HepG2 (cell line): ENCODE measurements around the gene UPB1. TPM values are rescaled to one million over a fixed set of nuclear protein-coding genes. Genes with fewer than 3 reads are reported as not detected.

ENCODE experiments used
- AGO2 ChIP-seq: fragments of 200-400 bp; formaldehyde crosslinking; optimal IDR thresholded peaks from 2 replicates; pipeline ENCODE3; 2017; ENCODE audit warnings: mild to moderate bottlenecking, low read depth, low read length, moderate library complexity
- ARID3A ChIP-seq: IDR thresholded peaks from 2 replicates; pipeline ENCODE4 v1.6.1; 2012; ENCODE audit warnings: low read depth, low read length, improper control_type of control experiment
- CREB1 ChIP-seq, 2 experiments: fragments of 450-650 bp in 1 of 2; IDR thresholded peaks; 2 replicates each; pipeline ENCODE4 v1.6.1; 2016 to 2017; ENCODE audit warnings: control low read depth in 1 of 2, mild to moderate bottlenecking in 1 of 2, missing compliant biosample characterization in 1 of 2, missing genetic modification characterization in 1 of 2
- EHMT2 ChIP-seq: fragments of 200-600 bp; sonication (generic); IDR thresholded peaks from 2 replicates; pipeline ENCODE4 v1.7.0; 2017; ENCODE audit warnings: antibody characterized with exemption, low read depth, low read length, borderline replicate concordance
- FOXO1 ChIP-seq: sonication (generic); formaldehyde crosslinking; IDR thresholded peaks from 2 replicates; pipeline ENCODE4 v1.4.0; 2020; ENCODE audit warnings: missing genetic modification reagents
- MBNL3 ChIP-seq: fragments of 250-450 bp; sonication (Bioruptor Pico); conservative IDR thresholded peaks from 2 replicates; pipeline ENCODE4 v1.8.0; 2022; ENCODE audit warnings: mild to moderate bottlenecking, inconsistent platforms
- NCOR1 ChIP-seq: fragments of 200-600 bp; sonication (generic); IDR thresholded peaks from 2 replicates; pipeline ENCODE4 v1.7.0; 2017; ENCODE audit warnings: antibody characterized with exemption, low read length, borderline replicate concordance
- NFE2 ChIP-seq: sonication (generic); formaldehyde crosslinking; IDR thresholded peaks from 2 replicates; pipeline ENCODE4 v1.4.0; 2020; ENCODE audit warnings: missing genetic modification reagents
- SP1 ChIP-seq, 2 experiments: fragments of 450-650 bp in 1 of 2; sonication (generic) in 1 of 2; formaldehyde crosslinking in 1 of 2; IDR thresholded peaks; 2 replicates each; pipeline versions ENCODE4 v1.4.0 to v1.6.1; 2016 to 2020; ENCODE audit warnings: missing genetic modification reagents in 1 of 2
- TIGD3 ChIP-seq: sonication (generic); formaldehyde crosslinking; IDR thresholded peaks from 2 replicates; pipeline ENCODE4 v1.5.1; 2020; ENCODE audit warnings: mild to moderate bottlenecking, missing genetic modification reagents, borderline replicate concordance
- ZIK1 ChIP-seq: sonication (generic); formaldehyde crosslinking; IDR thresholded peaks from 2 replicates; pipeline ENCODE4 v1.5.0; 2020; ENCODE audit warnings: mild to moderate bottlenecking, low read depth, missing genetic modification reagents, borderline replicate concordance
- ZNF546 ChIP-seq: sonication (generic); formaldehyde crosslinking; conservative IDR thresholded peaks from 2 replicates; pipeline ENCODE4 v1.8.1; 2023; ENCODE audit warnings: mild to moderate bottlenecking, missing genetic modification reagents
- ZNF577 ChIP-seq: sonication (generic); formaldehyde crosslinking; IDR thresholded peaks from 2 replicates; pipeline ENCODE4 v1.4.0; 2020; ENCODE audit warnings: mild to moderate bottlenecking, low read depth, missing genetic modification reagents, borderline replicate concordance
- ZNF615 ChIP-seq: sonication (generic); formaldehyde crosslinking; IDR thresholded peaks from 2 replicates; pipeline ENCODE4 v1.5.0; 2020; ENCODE audit warnings: mild to moderate bottlenecking, missing genetic modification reagents, borderline replicate concordance
- ZNF883 ChIP-seq: sonication (generic); formaldehyde crosslinking; IDR thresholded peaks from 2 replicates; pipeline ENCODE4 v1.5.1; 2020; ENCODE audit warnings: mild to moderate bottlenecking, missing genetic modification reagents; ENCODE audit errors: not compliant biosample characterization
- polyA plus RNA-seq, 8 experiments: library from polyadenylated mRNA; depleted of rRNA in 3 of 8; stranded (reverse) in 7 of 8; unstranded in 1 of 8; fragments of >200 nt; fragmentation: Illumina TruSeq in 4 of 8; extraction: Trizol in 4 of 8; gene quantifications; 2 replicates each; pipeline versions ENCODE4 v1.2.1 to v1.2.3, GENCODE V29; 2011 to 2016; ENCODE audit warnings: low read depth in 4 of 8, missing spikeins in 1 of 8, mixed read lengths in 1 of 8; ENCODE audit not compliant: insufficient read depth in 1 of 8
- total RNA-seq, 5 experiments: library from RNA; depleted of rRNA; stranded (reverse); fragments of >200 nt; fragmentation: Illumina TruSeq; extraction: Trizol; gene quantifications; 2 replicates each; pipeline ENCODE4 v1.2.3, GENCODE V29; 2016; ENCODE audit warnings: low read depth in 1 of 5
- TF ChIP-seq, protein P1 (sequence below): sonication (generic); formaldehyde crosslinking; IDR thresholded peaks from 2 replicates; pipeline ENCODE4 v1.4.0; 2020; ENCODE audit warnings: mild to moderate bottlenecking, missing genetic modification reagents

UPB1 gene
- total and polyA plus RNA-seq, 2 of the 13 experiments (the other 11 are each of a cell fraction or from before 2014, with no cell fraction given), result 0.38 to 1.2 TPM

DNA sequence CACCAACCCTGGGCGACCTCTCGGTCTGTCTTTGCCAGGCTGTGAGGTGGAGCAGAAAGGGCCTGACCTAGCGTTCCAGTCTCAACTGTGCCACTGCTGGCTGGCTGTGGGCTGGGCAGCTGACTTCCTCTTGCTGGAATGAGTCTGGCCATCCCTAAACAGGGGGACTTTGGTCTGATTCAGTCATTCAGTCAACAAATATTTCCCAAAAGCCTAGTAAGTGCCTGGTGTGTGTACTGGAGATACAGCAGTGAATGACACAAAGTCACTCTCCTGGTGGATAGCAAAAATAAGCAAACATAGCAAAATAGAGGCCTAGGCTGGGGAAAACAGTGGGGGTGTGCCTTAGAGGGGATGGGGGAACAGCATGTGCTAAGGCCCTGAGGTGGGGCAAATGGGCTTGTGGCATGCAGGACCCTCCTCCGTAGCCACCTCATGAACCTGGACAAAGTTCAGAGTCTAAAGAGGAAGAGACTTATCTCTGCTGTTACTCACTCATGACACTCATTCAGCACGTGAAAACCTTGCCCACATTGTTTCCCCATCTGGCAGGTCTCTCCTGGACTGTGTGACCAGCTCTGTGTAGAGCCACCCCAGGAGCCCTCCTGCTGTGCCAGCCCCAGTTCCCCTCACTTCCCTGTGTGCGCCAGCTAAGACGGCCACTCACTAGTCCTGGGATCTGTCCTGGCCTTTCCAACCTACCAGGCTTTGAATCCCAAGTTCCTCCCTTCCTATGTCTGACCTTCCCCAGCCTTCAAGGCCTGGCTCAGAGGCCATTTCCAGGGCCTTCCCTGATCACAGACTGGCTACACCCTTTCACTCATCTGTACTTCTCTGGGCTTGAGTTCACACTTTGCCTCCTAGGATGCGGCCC, 55.1 kb downstream of the UPB1 start (continued):
- TF ChIP-seq, protein P1, sequence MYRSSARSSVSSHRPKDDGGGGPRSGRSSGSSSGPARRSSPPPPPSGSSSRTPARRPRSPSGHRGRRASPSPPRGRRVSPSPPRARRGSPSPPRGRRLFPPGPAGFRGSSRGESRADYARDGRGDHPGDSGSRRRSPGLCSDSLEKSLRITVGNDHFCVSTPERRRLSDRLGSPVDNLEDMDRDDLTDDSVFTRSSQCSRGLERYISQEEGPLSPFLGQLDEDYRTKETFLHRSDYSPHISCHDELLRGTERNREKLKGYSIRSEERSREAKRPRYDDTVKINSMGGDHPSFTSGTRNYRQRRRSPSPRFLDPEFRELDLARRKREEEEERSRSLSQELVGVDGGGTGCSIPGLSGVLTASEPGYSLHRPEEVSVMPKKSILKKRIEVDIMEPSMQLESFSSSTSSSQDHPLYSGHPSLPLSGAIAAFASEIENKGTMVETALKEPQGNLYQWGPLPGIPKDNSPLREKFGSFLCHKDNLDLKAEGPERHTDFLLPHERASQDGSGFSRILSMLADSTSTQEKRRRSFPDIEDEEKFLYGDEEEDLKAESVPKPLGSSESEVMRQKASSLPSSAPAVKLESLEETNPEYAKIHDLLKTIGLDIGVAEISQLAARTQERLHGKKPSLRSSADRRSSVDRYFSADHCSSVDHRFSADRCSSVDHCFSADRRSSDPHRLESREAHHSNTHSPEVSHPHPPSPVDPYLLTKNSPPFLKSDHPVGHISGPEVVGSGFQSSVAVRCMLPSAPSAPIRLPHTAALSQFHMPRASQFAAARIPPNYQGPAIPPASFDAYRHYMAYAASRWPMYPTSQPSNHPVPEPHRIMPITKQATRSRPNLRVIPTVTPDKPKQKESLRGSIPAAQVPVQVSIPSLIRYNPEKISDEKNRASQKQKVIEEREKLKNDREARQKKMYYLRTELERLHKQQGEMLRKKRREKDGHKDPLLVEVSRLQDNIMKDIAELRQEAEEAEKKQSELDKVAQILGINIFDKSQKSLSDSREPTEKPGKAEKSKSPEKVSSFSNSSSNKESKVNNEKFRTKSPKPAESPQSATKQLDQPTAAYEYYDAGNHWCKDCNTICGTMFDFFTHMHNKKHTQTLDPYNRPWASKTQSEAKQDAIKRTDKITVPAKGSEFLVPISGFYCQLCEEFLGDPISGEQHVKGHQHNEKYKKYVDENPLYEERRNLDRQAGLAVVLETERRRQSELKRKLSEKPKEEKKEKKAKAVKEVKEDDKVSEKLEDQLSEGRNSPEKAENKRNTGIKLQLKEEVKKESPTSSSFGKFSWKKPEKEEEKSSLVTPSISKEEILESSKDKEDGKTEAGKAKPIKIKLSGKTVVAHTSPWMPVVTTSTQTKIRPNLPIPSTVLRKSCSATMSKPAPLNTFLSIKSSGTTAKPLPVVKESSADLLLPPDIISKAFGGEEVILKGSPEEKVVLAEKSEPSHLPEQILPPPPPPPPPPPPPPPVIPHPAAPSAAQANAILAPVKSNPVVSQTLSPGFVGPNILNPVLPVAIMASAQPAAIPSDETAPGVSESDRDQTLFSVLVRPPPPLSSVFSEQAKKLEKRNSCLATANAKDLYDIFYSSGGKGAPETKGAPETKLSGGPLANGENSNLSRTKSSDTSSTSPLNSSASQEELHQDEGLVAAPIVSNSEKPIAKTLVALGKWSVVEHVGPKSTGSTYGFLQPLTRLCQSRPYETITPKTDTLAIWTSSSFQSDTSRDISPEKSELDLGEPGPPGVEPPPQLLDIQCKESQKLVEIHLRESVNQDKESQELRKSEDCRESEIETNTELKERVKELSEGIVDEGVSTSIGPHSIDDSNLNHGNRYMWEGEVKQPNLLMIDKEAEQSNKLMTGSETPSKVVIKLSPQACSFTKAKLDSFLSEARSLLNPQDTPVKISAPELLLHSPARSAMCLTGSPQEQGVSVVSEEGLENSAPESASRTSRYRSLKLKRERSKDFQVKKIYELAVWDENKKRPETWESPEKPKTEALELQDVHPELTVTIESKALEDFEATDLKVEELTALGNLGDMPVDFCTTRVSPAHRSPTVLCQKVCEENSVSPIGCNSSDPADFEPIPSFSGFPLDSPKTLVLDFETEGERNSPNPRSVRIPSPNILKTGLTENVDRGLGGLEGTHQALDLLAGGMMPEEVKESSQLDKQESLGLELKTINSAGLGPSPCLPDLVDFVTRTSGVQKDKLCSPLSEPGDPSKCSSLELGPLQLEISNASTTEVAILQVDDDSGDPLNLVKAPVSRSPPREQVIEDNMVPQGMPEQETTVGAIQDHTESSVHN (CRISPR knock-in tag), result no peak
- TF ChIP-seq ZNF546 (CRISPR knock-in tag), result peak; percentile 69; the same call in 1 of the 2 replicates
- TF ChIP-seq ARID3A, result peak; percentile 67; the same call in 1 of the 2 replicates
- no peak for TF ChIP-seq MBNL3 (CRISPR knock-in tag)
- TF ChIP-seq CREB1 (IDR thresholded peaks at IDR 0.05), result no peak; the same call in 1 of the 2 replicates
- peak; percentile 84 for TF ChIP-seq CREB1 (CRISPR knock-in tag; IDR thresholded peaks at IDR 0.05)
- no peak for TF ChIP-seq NFE2
- TF ChIP-seq ZNF577 (CRISPR knock-in tag), result no peak
- TF ChIP-seq ZNF615 (CRISPR knock-in tag), result no peak; the same call in 1 of the 2 replicates
- TF ChIP-seq ZNF883 (CRISPR knock-in tag), result peak; percentile 19
- TF ChIP-seq AGO2, result no peak
- TF ChIP-seq EHMT2, result no peak
- TF ChIP-seq SP1 (IDR thresholded peaks at IDR 0.05), result no peak
- peak; percentile 66 for TF ChIP-seq SP1 (CRISPR knock-in tag; IDR thresholded peaks at IDR 0.05)
- TF ChIP-seq FOXO1 (CRISPR knock-in tag), result peak; percentile 49
- TF ChIP-seq NCOR1, result peak; percentile 99
- 0 out of 2 replicates have a peak, but pooled peaks have one; percentile 17 for TF ChIP-seq TIGD3 (CRISPR knock-in tag)
- TF ChIP-seq ZIK1 (CRISPR knock-in tag), result no peak; the same call in 1 of the 2 replicates
